Calu3 (cell line): ENCODE measurements around the gene CPXM1. TPM values are rescaled to one million over a fixed set of nuclear protein-coding genes. Genes with fewer than 3 reads are reported as not detected.
"Not testable (repeated sequence)": the region's sequence is repeated elsewhere in the genome, so short reads cannot be mapped to it uniquely, and the experiment has no call there.

Experiments
- BruUV-seq: library from RNA; stranded (reverse); fragments of 400-500 nt; replicated peaks from 2 replicates; lab custom pipeline; 2021; lab: Mats Ljungman, UMichigan
- CTCF ChIA-PET: fragments of 300-600 bp; sonication (Branson Sonifier 250); formaldehyde crosslinking; loops from one replicate; lab custom pipeline; 2022; ENCODE audit warnings: antibody characterized with exemption; lab: Charles Lee
- DNase-seq: peaks from one replicate; pipeline ENCODE4 v3.0.0; 2022
- H3K27ac Mint-ChIP-seq: one replicate; pipeline ENCODE4 v1.8.0; 2022; ENCODE audit warnings: mixed read lengths; ENCODE audit not compliant: unreplicated experiment
- H3K27me3 Mint-ChIP-seq: one replicate; pipeline ENCODE4 v1.8.0; 2022; ENCODE audit warnings: mixed read lengths; ENCODE audit not compliant: unreplicated experiment
- H3K36me3 Mint-ChIP-seq: one replicate; pipeline ENCODE4 v1.8.0; 2022; ENCODE audit warnings: mild to moderate bottlenecking, moderate library complexity, mixed read lengths; ENCODE audit not compliant: insufficient read depth, unreplicated experiment
- H3K4me1 Mint-ChIP-seq: one replicate; pipeline ENCODE4 v1.8.0; 2022; ENCODE audit warnings: mild to moderate bottlenecking, low read depth, mixed read lengths; ENCODE audit not compliant: unreplicated experiment
- H3K4me3 Mint-ChIP-seq: one replicate; pipeline ENCODE4 v1.8.0; 2022; ENCODE audit warnings: mild to moderate bottlenecking, low read depth, moderate library complexity, mixed read lengths; ENCODE audit not compliant: unreplicated experiment
- H3K9me3 Mint-ChIP-seq: one replicate; pipeline ENCODE4 v1.8.0; 2022; ENCODE audit warnings: low read depth, mixed read lengths; ENCODE audit not compliant: unreplicated experiment
- intact Hi-C: fragments of 100-400 bp; cut with micrococcal nuclease; formaldehyde crosslinking; loops from one replicate; pipeline ENCODE4 v1.10.0; 2022; ENCODE audit not compliant: unreplicated experiment
- total RNA-seq: library from RNA; stranded (reverse); gene quantifications from 2 replicates; pipeline ENCODE4 v1.2.3, GENCODE V29; 2022
- TF ChIP-seq, protein P1 (sequence below): fragments of 200-600 bp; IDR thresholded peaks from one replicate; pipeline ENCODE4 v1.8.0; 2022; ENCODE audit warnings: antibody characterized with exemption; ENCODE audit not compliant: unreplicated experiment

Gene CPXM1
- total RNA-seq, 1 experiment from 2014 or later: 0.14 TPM

DNA sequence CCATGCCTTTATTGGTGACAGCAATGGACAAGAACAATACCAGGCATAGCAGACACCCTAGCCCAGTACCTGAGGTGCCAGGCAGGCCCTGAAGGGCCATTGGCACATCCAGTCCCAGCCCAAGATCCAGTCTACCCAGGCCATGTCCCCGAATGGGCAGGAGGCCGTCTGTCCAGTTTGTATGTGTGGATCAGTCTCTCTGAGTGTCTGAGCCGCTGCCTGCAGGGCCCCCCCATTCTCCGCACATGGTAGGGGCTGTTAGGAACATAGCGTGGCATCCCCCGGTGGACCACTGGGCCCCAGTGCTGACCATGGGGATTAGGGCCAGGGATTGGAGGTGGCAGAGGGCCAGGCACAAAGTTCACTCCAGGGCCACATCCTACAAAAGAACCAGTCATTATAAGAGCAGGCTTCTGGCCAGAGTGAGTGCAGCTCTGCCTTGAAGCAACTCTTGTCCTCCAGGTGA, 34.9 kb upstream of the CPXM1 start:
- CTCF ChIA-PET: no interaction called here
- peaks cover 8% of the 10 kb centered on the region for H3K4me1 Mint-ChIP-seq
- BruUV-seq: TSS peak; percentile 1

DNA sequence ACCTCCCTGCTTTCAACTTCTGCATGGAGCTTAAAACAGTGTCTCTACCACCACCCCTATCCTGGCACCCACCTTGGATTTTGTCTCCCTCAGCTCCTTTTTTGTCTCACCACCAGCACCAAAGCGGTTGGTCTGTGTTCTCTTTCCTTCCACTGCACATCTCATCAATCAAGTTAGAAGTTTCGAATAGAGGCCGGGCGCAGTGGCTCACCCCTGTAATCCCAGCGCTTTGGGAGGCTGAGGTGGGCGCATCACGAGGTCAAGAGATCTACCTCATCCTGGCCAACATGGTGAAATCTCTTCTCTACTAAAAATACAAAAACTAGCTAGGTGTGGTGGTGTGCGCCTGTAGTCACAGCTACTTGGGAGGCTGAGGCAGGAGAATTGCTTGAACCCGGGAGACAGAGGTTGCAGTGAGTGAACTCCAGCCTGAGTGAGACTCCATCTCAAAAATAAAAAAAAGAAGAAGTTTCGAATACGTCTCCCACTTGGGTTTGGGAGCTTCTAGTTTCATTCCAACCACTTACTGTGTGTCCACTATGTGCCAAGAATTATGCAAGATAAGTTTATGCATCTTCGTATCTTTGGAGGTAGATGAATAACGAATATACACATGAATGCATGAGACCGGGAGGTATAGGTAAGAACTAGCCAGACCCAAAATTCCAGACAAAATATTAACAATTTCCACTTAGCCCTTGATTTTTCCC, 34.1 kb upstream of the CPXM1 start:
- Mint-ChIP-seq H3K4me3 (no peak overlapping the region), H3K36me3 (peaks cover 17% of the 10 kb centered on the region), H3K27me3 (no peaks in the 10 kb centered on the region), H3K4me1 (peaks cover 6% of the 10 kb centered on the region), H3K9me3 (no peaks in the 10 kb centered on the region), H3K27ac (no peak overlapping the region)
- TF ChIP-seq, protein P1, sequence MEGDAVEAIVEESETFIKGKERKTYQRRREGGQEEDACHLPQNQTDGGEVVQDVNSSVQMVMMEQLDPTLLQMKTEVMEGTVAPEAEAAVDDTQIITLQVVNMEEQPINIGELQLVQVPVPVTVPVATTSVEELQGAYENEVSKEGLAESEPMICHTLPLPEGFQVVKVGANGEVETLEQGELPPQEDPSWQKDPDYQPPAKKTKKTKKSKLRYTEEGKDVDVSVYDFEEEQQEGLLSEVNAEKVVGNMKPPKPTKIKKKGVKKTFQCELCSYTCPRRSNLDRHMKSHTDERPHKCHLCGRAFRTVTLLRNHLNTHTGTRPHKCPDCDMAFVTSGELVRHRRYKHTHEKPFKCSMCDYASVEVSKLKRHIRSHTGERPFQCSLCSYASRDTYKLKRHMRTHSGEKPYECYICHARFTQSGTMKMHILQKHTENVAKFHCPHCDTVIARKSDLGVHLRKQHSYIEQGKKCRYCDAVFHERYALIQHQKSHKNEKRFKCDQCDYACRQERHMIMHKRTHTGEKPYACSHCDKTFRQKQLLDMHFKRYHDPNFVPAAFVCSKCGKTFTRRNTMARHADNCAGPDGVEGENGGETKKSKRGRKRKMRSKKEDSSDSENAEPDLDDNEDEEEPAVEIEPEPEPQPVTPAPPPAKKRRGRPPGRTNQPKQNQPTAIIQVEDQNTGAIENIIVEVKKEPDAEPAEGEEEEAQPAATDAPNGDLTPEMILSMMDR: no peak
- DNase-seq: no peak
- CTCF ChIA-PET: no interaction called here
- BruUV-seq: no TSS peak
- intact Hi-C loops: no loop called here

More for the DNA sequence above, 34.9 kb upstream of the CPXM1 start:
- no peak overlapping the region for H3K4me3 Mint-ChIP-seq
- peaks cover 23% of the 10 kb centered on the region for H3K36me3 Mint-ChIP-seq
- H3K27ac Mint-ChIP-seq: no peak overlapping the region
- TF ChIP-seq, protein P1: no peak
- intact Hi-C loops: no loop called here
- DNase-seq: no peak
- H3K9me3 Mint-ChIP-seq: no peaks in the 10 kb centered on the region
- no peaks in the 10 kb centered on the region for H3K27me3 Mint-ChIP-seq

DNA sequence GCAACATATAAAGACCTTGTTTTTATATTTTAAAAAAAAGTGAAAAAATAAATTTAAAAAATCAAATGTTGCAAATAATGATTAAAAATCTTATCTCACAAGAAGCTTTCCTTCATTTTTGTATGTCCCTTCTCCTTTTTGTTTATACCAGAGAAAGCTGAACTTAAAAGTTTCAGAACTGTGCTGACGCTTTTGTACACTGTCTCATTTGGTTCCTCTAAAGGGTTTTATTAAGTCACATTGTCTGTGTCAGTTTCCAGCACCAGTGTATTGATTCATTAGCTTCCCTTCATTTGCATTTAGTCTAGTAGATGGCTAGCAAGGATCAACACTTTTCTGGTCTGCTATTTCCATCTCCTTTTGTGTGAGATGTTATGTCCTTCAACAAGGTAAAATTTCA, 33.3 kb upstream of the CPXM1 start:
- H3K4me1 Mint-ChIP-seq: no peaks in the 10 kb centered on the region
- H3K9me3 Mint-ChIP-seq: no peaks in the 10 kb centered on the region
- intact Hi-C loops: no loop called here
- no peak overlapping the region for H3K4me3 Mint-ChIP-seq
- no peak for DNase-seq
- peaks cover 6% of the 10 kb centered on the region for H3K27me3 Mint-ChIP-seq
- CTCF ChIA-PET: no interaction called here
- no peak overlapping the region for H3K27ac Mint-ChIP-seq
- H3K36me3 Mint-ChIP-seq: peaks cover 11% of the 10 kb centered on the region
- no TSS peak for BruUV-seq
- TF ChIP-seq, protein P1: no peak

DNA sequence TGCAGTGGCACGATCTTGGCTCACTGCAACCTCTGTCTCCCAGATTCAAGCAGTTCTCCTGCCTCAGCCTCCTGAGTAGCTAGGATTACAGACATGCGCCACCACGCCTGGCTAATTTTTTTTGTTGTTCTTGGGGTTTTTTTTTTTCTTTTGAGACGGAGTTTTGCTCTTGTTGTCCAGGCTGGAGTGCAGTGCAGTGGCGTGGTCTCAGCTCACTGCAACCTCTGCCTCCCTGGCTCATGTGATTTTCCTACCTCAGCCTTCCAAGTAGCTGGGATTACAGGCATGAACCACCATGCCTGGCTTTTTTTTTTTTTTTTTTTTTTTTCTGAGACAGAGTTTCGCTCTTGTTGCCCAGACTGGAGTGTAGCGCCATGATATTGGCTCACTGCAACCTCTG, 30.8 kb upstream of the CPXM1 start:
- H3K9me3 Mint-ChIP-seq, H3K4me1 Mint-ChIP-seq, H3K27ac Mint-ChIP-seq, BruUV-seq, intact Hi-C loops, H3K36me3 Mint-ChIP-seq, DNase-seq, H3K4me3 Mint-ChIP-seq: not testable (repeated sequence)
- H3K27me3 Mint-ChIP-seq: peaks cover 30% of the 10 kb centered on the region
- CTCF ChIA-PET: interaction anchor here (0.7 kb wide), 1 partner anchor 308 kb away, joined by 3 read pairs; no protein-coding TSS in a partner anchor

DNA sequence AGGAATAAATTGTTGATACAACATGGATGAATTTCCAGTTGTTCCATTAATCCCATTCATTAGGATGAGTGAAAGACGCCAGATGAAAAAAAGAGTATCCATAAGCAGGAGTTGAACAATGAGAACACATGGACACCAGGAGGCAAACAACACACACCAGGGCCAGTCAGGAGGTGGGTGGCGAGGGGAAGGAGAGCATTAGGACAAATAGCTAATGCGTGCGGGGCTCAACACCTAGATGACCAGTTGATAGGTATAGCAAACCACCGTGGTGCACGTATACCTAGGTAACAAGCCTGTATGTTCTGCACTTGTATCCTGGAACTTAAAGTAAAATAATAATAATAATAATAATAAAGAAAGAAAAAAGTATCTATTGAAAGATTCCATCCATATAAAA, 28.9 kb upstream of the CPXM1 start:
- H3K27ac Mint-ChIP-seq: no peak overlapping the region
- peaks cover 36% of the 10 kb centered on the region for H3K27me3 Mint-ChIP-seq
- no peak overlapping the region for H3K4me3 Mint-ChIP-seq
- no peaks in the 10 kb centered on the region for H3K36me3 Mint-ChIP-seq
- no peaks in the 10 kb centered on the region for H3K9me3 Mint-ChIP-seq
- intact Hi-C loops: no loop called here
- CTCF ChIA-PET: no interaction called here
- TF ChIP-seq, protein P1: no peak
- no TSS peak for BruUV-seq
- H3K4me1 Mint-ChIP-seq: no peaks in the 10 kb centered on the region
- DNase-seq: no peak
